PC-9 (cell line): ENCODE measurements around the gene CHMP4B. TPM values are rescaled to one million over a fixed set of nuclear protein-coding genes. Genes with fewer than 3 reads are reported as not detected.

Experiments
- BruUV-seq: library from RNA; stranded (reverse); fragments of 400-500 nt; replicated peaks from 2 replicates; lab custom pipeline; 2021; lab: Mats Ljungman, UMichigan
- CTCF ChIA-PET: fragments of 300-600 bp; sonication (Branson Sonifier 250); formaldehyde crosslinking; loops from one replicate; lab custom pipeline; 2022; ENCODE audit warnings: antibody characterized with exemption; lab: Charles Lee
- POLR2A ChIA-PET: fragments of 300-600 bp; sonication (Branson Sonifier 250); formaldehyde crosslinking; loops from one replicate; lab custom pipeline; 2022; ENCODE audit warnings: antibody characterized with exemption; ENCODE audit not compliant: unreplicated experiment; lab: Charles Lee
- DNase-seq, 2 experiments: peaks; one replicate each; pipeline versions ENCODE4 v3.0.0 to v3.0.0-alpha.2; 2015 to 2022; ENCODE audit warnings: mixed read lengths in 1 of 2
- H2AFZ ChIP-seq: fragments of 200-600 bp; sonication (generic); 2 replicates; pipeline ENCODE4 v1.8.1; 2017; ENCODE audit warnings: antibody characterized with exemption
- H3F3A ChIP-seq: fragments of 200-600 bp; sonication (generic); 2 replicates; pipeline ENCODE4 v1.8.1; 2017; ENCODE audit warnings: antibody characterized with exemption, mild to moderate bottlenecking, low read depth; ENCODE audit not compliant: insufficient read depth
- H3K27ac ChIP-seq: fragments of 200-600 bp; sonication (generic); 2 replicates; pipeline ENCODE4 v1.6.1; 2016; ENCODE audit warnings: mixed run types
- H3K27me3 ChIP-seq: fragments of 200-600 bp; sonication (generic); 2 replicates; pipeline ENCODE4 v1.6.1; 2016; ENCODE audit warnings: low read depth, mixed run types; ENCODE audit not compliant: insufficient read depth
- H3K36me3 ChIP-seq: fragments of 200-600 bp; sonication (generic); 2 replicates; pipeline ENCODE4 v1.6.1; 2016; ENCODE audit warnings: low read depth, mixed run types
- H3K4me1 ChIP-seq: fragments of 200-600 bp; sonication (generic); replicated peaks from 2 replicates; pipeline ENCODE4 v1.6.1; 2016; ENCODE audit warnings: mixed run types; ENCODE audit not compliant: insufficient read depth
- H3K4me2 ChIP-seq: fragments of 200-600 bp; sonication (generic); 2 replicates; pipeline ENCODE4 v1.6.1; 2017; ENCODE audit warnings: mixed run types
- H3K4me3 ChIP-seq: fragments of 200-600 bp; sonication (generic); 2 replicates; pipeline ENCODE4 v1.6.1; 2016; ENCODE audit warnings: mixed run types
- H3K79me2 ChIP-seq: fragments of 200-600 bp; sonication (generic); 2 replicates; pipeline ENCODE4 v1.6.1; 2017; ENCODE audit warnings: low read depth, mixed run types
- H3K9me2 ChIP-seq: fragments of 200-600 bp; sonication (generic); 2 replicates; pipeline ENCODE4 v1.8.1; 2017; ENCODE audit warnings: mild to moderate bottlenecking; ENCODE audit not compliant: insufficient read depth
- H3K9me3 ChIP-seq: fragments of 200-600 bp; sonication (generic); 2 replicates; pipeline ENCODE4 v1.8.1; 2016; ENCODE audit warnings: low read depth; ENCODE audit not compliant: insufficient read depth
- H4K20me1 ChIP-seq: fragments of 200-600 bp; sonication (generic); 2 replicates; pipeline ENCODE4 v1.8.1; 2017; ENCODE audit not compliant: insufficient read depth
- CTCF ChIP-seq: fragments of 200-600 bp; sonication (generic); conservative IDR thresholded peaks from 2 replicates; pipeline ENCODE4 v1.6.1; 2017; ENCODE audit warnings: mixed run types, antibody characterized with exemption, mild to moderate bottlenecking, moderate library complexity
- EZH2 ChIP-seq: fragments of 200-600 bp; sonication (generic); IDR thresholded peaks from 2 replicates; pipeline ENCODE4 v1.8.0; 2017; ENCODE audit warnings: antibody characterized with exemption, low read depth
- intact Hi-C: fragments of 100-400 bp; cut with micrococcal nuclease; formaldehyde crosslinking; loops from one replicate; pipeline ENCODE4 v1.10.0; 2022; ENCODE audit not compliant: unreplicated experiment
- total RNA-seq: library from RNA; stranded (reverse); gene quantifications from 2 replicates; pipeline ENCODE4 v1.2.3, GENCODE V29; 2021

CHMP4B gene
- total RNA-seq, 1 experiment from 2014 or later = 180 TPM

GRCh38 chr20:33790566-33790965 lies 20.6 kb upstream of the CHMP4B start:
- H3K79me2 ChIP-seq = peaks cover 3% of the 10 kb centered on the region; the same call in 1 of the 2 replicates
- peaks cover 70% of the 10 kb centered on the region for H3K4me1 ChIP-seq
- H3K27ac ChIP-seq = peak overlapping the region; percentile 98
- no peaks in the 10 kb centered on the region for H4K20me1 ChIP-seq
- no peaks in the 10 kb centered on the region for H3K27me3 ChIP-seq
- no peak overlapping the region for H2AFZ ChIP-seq
- H3K9me2 ChIP-seq = no peaks in the 10 kb centered on the region
- no TSS peak for BruUV-seq
- H3K4me2 ChIP-seq = peak overlapping the region; percentile 73
- POLR2A ChIA-PET = interaction anchor here (0.7 to 2.2 kb wide), 2 partner anchors 58 to 301 kb away, joined by 3 to 36 read pairs; partner anchors contain the start of gene ZNF341
- TF ChIP-seq EZH2 = no peak
- TF ChIP-seq CTCF = no peak
- H3K36me3 ChIP-seq = no peaks in the 10 kb centered on the region
- H3K4me3 ChIP-seq = no peak overlapping the region
- peak in 1 of 2 experiments; percentile 88 for DNase-seq
- CTCF ChIA-PET = interaction anchor here (0.6 kb wide), 1 partner anchor 41 kb away, joined by 7 read pairs; no protein-coding TSS in a partner anchor
- intact Hi-C loops = loop anchor here (1.0 to 5.0 kb wide), 3 partner anchors 67 to 277 kb away; partner anchors contain the start of gene RALY
- no peaks in the 10 kb centered on the region for H3K9me3 ChIP-seq
- H3F3A ChIP-seq = peaks cover 37% of the 10 kb centered on the region

- Histone ChIP-seq H3K4me2 (no peak overlapping the region), H3K79me2 (peaks cover 3% of the 10 kb centered on the region; the same call in 1 of the 2 replicates), H3K4me3 (no peak overlapping the region), H2AFZ (no peak overlapping the region), H3K27ac (no peak overlapping the region), H3K9me2 (no peaks in the 10 kb centered on the region), H4K20me1 (no peaks in the 10 kb centered on the region), H3F3A (peaks cover 42% of the 10 kb centered on the region), H3K9me3 (no peaks in the 10 kb centered on the region), H3K4me1 (peaks cover 75% of the 10 kb centered on the region), H3K27me3 (no peaks in the 10 kb centered on the region), H3K36me3 (no peaks in the 10 kb centered on the region)
- ChIA-PET CTCF (interaction anchor here (0.6 kb wide), 2 partner anchors 22 to 40 kb away, joined by 4 to 7 read pairs; no protein-coding TSS in a partner anchor), POLR2A (interaction anchor here (0.7 to 2.2 kb wide), 2 partner anchors 58 to 302 kb away, joined by 3 to 36 read pairs; partner anchors contain the start of gene ZNF341)
- TF ChIP-seq EZH2 = no peak
- TF ChIP-seq CTCF = no peak
- no TSS peak for BruUV-seq
- no peak for DNase-seq
- intact Hi-C loops = loop anchor here (5.0 kb wide), 2 partner anchors 66 to 276 kb away; no protein-coding TSS in a partner anchor
Measured at GRCh38 chr20:33791021-33791420, 20.1 kb upstream of the CHMP4B start.

- Histone ChIP-seq H3K36me3 (no peaks in the 10 kb centered on the region), H3F3A (peaks cover 46% of the 10 kb centered on the region), H3K9me2 (no peaks in the 10 kb centered on the region), H3K79me2 (peaks cover 3% of the 10 kb centered on the region; the same call in 1 of the 2 replicates), H3K4me1 (peaks cover 74% of the 10 kb centered on the region), H4K20me1 (no peaks in the 10 kb centered on the region), H3K4me2 (no peak overlapping the region), H3K27me3 (no peaks in the 10 kb centered on the region), H3K27ac (no peak overlapping the region; the same call in 1 of the 2 replicates), H3K4me3 (no peak overlapping the region), H2AFZ (no peak overlapping the region), H3K9me3 (no peaks in the 10 kb centered on the region)
- DNase-seq = no peak
- BruUV-seq = no TSS peak
- intact Hi-C loops = loop anchor here (5.0 kb wide), 2 partner anchors 66 to 276 kb away; no protein-coding TSS in a partner anchor
- CTCF ChIA-PET = interaction anchor here (0.6 to 1.3 kb wide), 3 partner anchors 21 to 71 kb away, joined by 3 to 4 read pairs (median 3); no protein-coding TSS in a partner anchor
- TF ChIP-seq EZH2 = no peak
- no peak for TF ChIP-seq CTCF
- POLR2A ChIA-PET = interaction anchor here (0.6 kb wide), 1 partner anchor 21 kb away, joined by 3 read pairs; no protein-coding TSS in a partner anchor
Measured at GRCh38 chr20:33791540-33791939, 19.6 kb upstream of the CHMP4B start.
